SK-N-DZ (cell line): ENCODE measurements around the gene ADAMTS14.

Source experiments
- DNase-seq: peaks from one replicate; pipeline ENCODE4 v3.0.0-alpha.2; 2015; ENCODE audit warnings: low spot score

The ADAMTS14 gene

DNA sequence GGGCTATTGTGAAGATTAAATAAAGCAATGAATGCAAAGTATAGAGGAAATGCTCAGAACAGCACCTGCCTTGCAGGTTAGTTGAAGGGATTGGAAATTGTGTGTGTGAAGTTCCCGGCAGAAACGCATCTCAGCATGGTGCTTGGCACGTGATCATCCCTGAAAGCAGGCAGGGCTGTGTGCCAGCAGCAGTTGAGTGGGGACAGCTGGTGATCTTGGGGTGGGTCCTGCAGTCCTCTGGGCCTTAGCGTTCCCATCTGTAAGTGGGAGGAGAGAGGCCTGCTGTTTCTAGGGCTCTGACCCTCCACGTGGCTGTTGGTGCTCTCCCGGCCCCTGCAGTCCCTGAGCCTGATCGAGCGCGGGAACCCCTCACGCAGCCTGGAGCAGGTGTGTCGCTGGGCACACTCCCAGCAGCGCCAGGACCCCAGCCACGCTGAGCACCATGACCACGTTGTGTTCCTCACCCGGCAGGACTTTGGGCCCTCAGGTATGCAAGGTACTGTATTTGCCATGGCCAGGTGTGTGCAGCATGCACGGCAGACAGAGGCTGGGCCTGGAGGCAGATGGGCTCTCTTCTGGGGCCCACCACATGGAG is 57.6 kb downstream of the ADAMTS14 start:
- DNase-seq = no peak

DNA sequence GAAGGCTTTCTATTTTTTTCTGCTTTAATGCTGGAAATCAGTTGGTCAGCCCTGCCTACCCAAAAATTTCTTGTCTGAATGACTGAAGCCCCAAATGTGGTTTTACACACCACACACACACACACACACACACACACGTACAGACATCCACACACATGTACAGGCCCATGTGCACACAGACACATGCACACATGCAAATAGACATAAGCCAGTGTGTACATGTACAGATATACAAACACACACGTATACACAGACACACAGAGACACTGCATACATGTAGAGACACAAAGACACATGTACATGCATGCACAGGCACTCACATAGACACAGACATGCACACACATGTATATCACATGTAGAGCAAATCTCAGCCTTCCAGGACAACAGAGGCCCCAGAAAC is 58.6 kb downstream of the ADAMTS14 start:
- no peak for DNase-seq

DNA sequence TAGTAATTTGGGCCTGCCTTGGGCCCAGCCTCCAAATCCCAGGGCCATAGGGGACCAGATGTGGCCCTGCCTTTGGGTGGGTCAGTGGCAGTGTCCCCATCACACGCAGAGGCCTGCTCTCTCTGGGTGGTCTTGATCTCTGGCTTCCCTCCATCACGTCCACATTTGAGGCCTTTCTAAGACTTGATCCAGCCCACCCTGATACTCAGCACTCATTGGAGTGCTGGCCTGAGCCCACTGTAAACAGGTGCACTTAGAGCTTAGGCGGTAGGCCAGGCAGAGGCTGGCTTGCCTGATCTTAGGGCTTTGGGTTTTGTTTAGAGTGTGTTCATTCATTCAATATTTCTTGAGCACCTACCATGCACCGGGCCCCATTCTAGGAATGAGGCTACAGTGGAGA is 60.3 kb downstream of the ADAMTS14 start:
- DNase-seq = no peak

DNA sequence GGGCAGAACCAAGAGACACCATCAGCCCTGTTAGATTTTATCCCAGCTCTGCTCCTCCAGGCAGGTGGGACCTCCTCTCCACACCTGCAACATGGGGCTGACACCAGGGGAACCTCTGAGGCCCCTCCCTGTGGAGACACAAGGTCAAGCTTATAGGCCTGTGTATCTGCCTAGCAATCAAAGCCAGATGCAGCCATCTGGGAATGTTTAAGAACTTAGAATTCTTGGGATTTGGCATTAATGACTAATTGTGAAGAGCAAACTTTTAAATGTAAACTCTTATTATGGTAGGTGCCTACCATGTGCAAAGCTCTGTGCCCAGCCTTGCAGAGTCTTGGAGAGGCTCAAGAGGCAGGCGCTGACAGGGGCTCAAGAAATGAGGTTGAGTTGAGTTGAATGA is 60.7 kb downstream of the ADAMTS14 start:
- no peak for DNase-seq

DNA sequence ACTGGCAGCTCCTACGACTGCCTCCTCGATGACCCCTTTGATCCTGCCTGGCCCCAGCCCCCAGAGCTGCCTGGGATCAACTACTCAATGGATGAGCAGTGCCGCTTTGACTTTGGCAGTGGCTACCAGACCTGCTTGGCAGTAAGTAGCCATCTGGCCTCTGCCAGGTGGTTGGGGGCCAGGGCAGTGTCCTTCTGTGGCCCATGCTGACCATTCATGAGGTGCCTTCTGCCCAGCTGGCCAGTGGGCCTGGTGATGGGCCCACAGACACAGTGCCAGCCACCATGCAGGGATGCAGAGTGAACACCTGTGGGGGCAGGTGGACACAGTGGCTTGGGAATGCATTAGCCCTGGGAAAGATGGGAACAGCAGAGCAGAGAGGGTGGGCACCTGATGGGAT is 62.9 kb downstream of the ADAMTS14 start:
- no peak for DNase-seq

DNA sequence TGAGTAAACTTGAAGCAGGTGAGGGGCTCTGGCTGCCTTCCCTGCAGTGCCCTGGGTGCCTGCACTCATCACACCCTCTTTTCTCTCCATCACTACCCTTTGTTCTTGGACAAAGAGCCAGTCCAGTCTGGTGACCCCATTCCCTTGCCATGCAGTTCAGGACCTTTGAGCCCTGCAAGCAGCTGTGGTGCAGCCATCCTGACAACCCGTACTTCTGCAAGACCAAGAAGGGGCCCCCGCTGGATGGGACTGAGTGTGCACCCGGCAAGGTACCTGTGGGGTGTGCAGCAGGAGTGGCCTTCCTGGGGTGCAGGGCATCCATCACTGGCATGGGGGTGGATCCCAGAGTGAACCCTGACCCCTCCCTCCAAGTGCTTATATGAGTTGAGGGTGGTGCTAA is 64.2 kb downstream of the ADAMTS14 start:
- no peak for DNase-seq

DNA sequence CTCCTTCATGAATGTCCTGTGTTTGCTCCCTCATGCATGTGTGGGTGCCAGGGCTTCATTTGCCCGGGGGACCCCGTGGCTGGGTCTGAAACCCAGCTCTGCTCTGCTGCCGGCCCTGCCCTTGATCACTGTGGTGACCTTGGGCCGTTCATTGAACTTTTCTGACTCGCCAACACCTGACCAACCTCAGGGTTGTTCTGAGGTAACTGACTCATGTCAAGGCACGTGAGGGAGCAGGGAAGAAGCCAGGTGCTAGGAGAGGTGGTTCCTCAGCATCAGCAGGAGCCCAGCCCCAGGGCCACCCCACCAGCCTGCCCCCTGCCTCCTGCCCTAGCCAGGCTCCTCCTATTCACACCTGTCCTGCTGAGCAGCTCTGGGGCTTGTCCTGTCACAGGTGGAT is 64.9 kb downstream of the ADAMTS14 start:
- DNase-seq = no peak

DNA sequence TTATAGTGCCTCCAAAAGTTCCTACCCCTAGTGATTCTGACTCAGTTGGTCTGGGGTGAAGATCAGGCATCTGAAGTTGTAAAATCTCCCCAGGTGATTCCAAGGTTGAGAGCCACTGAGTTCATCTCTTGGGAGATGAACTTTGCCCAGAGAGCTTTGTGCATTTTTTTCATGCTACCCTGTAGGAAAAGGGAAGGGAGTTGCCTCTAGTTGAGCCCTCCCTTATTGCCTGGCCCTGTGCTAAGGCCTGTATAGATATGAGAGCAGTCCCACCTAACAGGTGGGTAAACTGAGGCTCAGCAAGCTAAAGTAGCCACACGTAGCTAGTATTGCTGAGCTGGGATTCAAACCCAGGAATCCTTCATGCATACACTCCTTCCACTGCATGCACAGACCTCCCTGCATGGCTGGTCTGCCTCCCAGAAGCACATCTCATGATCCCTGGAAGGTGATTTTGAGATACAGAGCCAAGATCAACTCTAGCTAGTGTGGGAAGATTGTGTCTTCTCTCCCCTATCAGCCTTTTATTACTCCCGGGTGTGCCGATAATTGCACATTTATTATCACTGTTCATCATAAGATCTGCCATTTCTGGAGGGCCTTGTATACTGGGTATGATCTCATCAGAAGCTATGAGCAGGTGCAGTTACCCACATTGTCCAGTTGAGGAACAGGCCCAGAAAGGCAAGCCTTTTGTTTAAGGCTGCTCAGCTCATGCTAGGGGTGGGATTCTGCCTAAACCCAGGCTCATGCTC is 65.9 kb downstream of the ADAMTS14 start:
- DNase-seq = no peak

DNA sequence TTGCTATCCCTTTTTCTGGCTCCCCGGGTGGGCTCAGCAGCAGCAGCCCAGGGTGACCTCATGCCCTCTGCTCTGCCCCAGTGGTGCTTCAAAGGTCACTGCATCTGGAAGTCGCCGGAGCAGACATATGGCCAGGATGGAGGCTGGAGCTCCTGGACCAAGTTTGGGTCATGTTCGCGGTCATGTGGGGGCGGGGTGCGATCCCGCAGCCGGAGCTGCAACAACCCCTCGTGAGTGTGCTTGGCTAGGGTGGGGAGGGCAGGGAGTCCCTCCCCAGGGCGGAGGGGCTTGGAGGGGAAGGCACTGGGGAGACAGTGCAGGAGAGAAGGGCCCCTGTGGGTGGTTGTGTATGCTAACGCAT is 66.4 kb downstream of the ADAMTS14 start:
- DNase-seq = no peak

DNA sequence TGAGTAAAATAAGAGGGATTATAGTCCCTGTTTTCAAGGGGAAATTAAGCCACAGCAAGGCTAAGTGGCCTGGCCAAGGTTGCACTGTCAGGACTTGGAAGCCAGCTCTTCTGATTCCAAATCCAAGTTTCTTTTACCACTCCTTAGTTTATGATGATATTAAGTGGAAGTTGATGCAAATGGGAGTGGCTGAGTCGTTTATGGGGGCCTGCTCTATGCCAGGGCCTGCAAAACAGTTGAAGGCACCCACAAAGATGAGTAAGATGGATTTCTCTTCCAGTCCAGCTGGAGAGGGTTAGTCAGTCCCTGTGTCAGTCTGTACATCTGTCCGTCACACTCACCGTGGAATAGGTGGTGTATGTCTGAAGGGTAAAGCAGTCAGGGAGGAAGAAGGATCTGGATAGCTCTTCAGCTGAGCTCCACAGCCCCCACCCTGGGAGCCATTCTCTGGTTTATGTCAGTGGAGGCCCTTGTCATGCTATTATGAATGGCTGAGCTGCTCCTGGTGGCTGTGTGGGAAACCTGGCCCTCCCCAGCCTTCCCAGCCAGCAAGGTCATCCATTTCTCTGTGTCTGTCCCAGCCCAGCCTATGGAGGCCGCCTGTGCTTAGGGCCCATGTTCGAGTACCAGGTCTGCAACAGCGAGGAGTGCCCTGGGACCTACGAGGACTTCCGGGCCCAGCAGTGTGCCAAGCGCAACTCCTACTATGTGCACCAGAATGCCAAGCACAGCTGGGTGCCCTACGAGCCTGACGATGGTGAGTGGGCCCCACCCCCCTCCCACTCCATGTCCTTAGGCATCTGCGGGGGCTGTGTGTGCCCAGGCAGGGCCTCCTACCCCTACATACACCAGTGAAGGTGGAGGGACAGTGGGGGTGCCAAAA is 68.3 kb downstream of the ADAMTS14 start:
- DNase-seq = peak; percentile 22

DNA sequence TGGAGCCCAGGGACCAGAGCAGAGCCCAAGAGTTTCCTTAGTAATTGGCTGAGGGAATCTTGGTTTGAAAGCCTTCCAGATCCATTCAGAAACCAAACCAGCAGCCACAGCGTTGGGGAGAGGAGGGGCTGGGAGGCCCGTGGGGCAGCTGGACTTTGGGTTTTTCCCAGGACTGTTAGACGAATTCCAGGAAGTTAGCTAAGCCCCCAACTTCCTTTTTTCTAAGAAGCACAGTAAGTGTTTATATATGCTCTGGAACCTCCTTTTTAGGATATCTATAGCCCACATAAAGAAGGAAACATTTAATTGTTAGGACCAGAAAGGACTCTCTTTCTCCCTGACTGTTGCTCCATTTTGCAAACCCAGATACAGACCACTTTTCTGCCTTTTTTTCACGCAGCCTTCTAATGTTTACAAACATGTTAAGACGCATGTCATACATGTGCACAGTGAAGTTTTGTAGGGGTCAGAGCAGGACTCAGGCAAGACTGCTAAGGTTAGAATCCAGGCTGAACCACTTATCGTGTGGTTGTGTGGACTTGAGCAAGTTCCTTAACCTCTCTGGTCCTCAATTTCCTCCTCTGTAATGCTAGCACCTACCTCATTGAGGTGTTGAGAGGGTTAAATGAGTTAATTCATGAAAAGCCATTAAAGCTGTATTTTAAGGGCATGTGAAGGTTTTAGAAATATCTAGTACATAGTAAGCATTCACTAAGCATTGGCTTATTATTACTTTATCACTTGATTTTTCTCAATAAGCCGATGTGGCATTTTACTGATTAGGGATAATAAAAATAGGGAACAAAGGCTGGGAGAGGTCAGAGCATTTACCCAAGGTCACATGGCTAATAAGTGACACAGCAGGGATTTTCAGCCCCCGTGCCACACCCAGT is 70.5 kb downstream of the ADAMTS14 start:
- DNase-seq = no peak

DNA sequence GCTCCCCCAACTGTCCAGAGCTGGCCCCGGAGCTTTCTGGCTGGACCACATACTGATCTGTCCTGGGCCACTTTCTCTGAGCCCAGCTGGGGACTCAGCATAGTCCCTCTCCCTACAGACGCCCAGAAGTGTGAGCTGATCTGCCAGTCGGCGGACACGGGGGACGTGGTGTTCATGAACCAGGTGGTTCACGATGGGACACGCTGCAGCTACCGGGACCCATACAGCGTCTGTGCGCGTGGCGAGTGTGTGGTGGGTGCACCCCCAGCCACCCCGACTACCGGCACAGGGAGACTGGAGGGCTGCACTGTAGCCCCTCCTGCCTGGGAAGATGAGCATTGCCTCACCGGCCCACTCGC is 71.1 kb downstream of the ADAMTS14 start:
- no peak for DNase-seq

DNA sequence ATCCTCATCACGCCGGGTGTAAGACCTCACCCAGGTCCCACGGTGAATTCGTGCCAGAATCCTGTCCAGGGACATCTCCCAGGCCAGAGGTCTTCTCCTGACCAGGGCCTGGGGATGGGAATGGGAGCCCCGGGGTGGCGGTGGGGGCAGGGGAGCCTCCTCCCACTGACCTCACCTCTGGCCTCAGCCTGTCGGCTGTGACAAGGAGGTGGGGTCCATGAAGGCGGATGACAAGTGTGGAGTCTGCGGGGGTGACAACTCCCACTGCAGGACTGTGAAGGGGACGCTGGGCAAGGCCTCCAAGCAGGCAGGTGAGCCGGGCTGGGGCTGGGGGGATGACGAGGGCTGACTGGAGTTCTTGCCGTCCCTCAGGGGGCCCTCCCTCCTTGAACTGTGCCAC is 71.6 kb downstream of the ADAMTS14 start:
- no peak for DNase-seq

DNA sequence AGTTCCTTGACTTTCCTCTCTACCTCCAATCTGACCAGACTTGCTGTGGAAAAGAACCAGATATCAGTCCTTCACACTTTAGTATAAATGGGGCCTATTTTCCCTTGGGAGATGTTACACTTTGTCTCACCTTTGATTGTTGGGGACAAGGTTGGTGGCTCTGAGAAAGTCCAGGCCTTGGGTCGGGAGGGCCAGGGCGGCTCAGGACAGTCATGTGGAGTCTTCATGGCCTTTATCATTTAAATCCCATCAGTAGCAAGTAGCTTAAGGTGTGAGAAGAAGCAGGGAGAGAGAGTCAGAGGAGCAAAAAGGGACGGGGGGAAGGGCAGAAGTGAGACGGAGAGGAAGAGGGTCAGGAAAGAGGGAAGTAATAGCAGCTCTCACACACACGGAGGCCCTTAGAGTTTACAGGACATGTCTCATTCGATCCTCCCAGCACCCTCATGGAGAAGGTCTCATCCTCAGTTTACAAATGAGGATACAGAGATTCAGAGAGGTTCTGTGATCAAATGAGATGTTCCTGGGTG is 72.4 kb downstream of the ADAMTS14 start:
- no peak for DNase-seq

DNA sequence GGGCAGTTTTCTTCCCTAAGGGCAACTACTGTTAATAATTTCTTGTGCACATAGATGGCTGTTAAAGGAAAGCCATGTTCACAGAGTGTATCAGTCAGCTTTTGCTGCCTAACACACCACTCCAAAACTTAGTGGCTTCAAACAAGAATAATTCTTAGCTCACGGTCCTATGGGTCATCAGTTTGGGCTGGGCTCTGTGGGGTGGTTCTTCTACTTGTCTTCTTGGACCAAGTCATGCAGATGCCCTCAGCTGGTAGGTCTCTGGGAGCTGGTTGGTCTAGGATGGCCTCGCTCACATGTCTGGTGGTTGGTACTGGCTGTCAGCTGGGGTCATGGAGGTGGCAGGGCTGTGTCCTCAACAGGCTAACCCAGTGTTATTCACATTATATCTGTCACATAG is 73.2 kb downstream of the ADAMTS14 start:
- DNase-seq = no peak

DNA sequence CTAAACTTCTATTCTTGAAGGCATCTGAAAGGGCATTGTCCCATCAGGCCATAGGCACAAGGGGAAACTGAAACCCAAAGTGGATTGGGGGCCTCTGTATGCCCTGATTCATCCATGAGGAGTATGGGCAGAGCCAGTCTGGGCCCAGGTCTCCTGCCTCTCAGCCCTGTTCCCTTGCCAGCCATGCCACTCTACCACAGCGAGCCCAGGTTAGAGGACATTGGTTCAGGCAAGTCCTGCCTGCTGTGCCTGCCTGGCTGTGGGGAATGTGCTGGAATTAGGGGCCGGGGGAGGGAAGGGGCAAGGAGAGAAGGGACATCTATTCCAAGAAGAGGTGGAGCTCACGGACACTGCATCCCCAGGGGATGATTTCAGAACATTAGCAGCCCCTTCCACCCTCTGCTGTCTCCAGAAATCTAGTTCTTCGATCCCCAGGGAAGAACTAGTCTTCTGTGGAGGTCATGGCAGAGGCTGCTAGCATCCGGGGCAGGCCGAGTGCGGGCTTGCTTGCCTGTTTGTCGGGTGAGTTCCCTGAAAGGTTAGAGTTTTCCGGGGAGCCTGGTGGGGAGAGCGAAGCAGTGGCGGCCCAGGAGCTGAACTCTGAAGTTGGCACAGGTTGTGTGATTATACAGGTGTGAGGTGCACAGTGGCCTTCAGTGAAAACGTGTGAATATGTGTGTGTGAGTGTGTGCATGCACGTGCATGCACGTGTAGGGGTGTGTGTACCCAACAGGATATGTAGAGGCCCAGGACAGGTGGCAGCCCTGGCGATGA is 75.1 kb downstream of the ADAMTS14 start:
- no peak for DNase-seq

DNA sequence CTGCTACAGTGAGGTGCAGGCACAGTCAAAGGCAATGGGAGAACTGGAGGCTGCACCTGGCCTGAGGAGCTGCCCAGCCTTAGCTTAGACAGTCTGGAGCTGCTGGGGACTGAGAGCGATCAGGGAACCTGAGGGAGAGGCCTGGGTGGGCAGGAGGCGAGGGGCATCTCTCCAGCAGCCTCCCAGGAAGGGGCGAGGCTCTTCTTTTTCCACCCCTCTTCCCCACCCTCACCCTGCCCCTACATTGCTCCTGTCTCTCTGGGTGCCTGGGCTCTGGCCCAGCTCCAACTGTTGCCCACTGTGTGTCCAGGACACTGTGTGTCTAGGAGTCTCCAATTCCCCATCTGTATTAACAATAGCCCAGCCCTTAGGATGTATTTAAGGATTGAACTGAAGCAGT is 76.0 kb downstream of the ADAMTS14 start:
- no peak for DNase-seq

DNA sequence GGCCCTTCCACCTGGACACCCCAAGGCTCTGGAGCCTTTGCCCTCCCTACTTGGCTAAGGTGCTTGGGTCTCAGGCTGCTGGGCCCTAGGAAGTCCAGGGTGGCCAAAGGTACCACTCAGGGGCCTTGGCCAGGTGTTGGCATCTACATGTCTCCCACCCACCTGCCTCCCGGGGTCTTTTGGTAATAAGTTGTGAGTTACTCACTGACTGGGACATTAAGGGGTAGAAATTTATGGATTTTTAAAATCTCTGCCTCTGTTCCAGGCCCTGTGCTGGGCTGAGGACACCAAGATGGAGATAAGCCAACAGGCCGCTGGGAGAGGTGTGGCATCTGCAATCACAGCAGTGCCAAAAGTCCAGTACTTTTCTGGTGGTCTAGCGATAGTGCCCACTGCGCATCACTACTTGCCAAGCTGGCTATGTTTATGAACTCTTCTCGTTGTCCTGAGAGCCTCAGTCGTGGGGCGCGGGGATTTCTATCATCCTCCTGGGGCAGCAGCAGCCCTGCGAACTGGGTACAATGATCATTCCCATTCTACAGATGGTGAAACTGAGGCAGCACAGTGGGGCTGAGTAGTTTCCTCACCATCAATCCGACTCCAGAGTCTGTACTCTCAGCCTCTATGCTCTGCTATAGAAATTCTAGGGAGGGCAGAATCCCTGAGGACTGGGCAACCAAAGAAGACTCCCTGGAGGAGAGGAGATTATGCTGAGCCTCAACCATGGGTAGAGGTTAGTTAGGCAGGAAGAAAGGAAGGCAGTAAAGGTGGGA is 76.7 kb downstream of the ADAMTS14 start:
- no peak for DNase-seq

DNA sequence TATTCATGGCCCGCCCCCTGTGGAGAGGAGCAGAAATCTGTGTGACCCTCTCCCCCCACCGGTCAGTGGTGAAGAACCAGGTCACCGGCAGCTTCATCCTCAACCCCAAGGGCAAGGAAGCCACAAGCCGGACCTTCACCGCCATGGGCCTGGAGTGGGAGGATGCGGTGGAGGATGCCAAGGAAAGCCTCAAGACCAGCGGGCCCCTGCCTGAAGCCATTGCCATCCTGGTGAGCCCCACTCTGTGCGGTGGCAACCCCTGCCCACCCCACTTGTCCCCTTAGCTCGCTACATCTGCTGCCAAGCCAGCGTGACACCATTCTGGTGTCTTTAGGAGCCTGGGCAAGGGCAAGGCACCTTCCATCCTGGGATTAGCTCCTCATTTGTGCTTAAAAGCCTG is 77.5 kb downstream of the ADAMTS14 start:
- DNase-seq = no peak

DNA sequence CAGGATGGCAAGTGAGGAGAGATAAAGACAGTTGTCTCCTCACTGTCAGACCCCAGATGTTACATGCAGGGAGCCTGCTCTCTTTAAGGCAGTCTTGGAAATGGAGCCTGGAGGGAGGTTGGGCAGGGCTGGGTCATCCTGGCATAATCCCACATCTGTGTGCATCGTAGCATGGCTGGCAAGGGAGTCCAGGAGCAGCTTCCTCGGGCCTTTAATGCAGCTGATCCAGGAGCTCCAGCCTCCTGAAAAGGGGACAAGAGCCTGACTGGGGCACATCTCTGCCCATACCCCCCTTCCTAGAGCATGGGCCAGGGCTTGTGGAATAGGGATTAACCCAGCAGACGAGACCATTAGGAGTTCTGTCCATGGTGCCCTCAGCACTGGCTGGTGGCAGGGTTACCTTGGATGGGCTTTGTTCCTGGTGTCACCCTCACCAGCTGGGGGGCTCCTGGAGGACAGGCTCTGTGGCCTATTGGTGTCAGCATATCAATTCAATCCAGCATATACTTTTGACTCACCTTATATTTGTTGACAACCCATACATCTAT is 77.9 kb downstream of the ADAMTS14 start:
- no peak for DNase-seq
